Measurements from ENCODE around the gene RBM6. TPM values are rescaled to one million over a fixed set of nuclear protein-coding genes. Genes with fewer than 3 reads are reported as not detected.
A peak's percentile ranks its signal among the peaks of the same experiment; 100 is the strongest.

The RBM6 gene
- total and polyA plus RNA-seq, 2 experiments from 2014 or later = 66.6 to 97.6 TPM

- Histone ChIP-seq H3K36me3 (ENCODE audit: insufficient read depth) (no peaks in the 10 kb centered on the region), H3F3A (replicated peaks; ENCODE audit: low read depth) (0 out of 2 replicates have a peak, but pooled peaks cover 4% of the 10 kb centered on the region), H3K79me2 (replicated peaks; ENCODE audit: insufficient read depth) (peaks cover 31% of the 10 kb centered on the region), H3K27me3 (ENCODE audit: insufficient read depth) (no peaks in the 10 kb centered on the region), H3K4me1 (ENCODE audit: insufficient read depth) (no peaks in the 10 kb centered on the region), H3K4me2 (no peak overlapping the region), H3K27ac (ENCODE audit: low read depth) (peak overlapping the region; percentile 33; the same call in 1 of the 2 replicates), H3K4me3 (no peak overlapping the region), H4K20me1 (replicated peaks; ENCODE audit: insufficient read depth) (peaks cover 7% of the 10 kb centered on the region), H2AFZ (no peak overlapping the region), H3K9me2 (ENCODE audit: insufficient read depth) (no peaks in the 10 kb centered on the region)
- TF ChIP-seq NANOG (IDR thresholded peaks at IDR 0.05; ENCODE audit: borderline replicate concordance) (no peak), EZH2 (IDR thresholded peaks at IDR 0.05; ENCODE audit: low read depth, unreplicated experiment) (no peak), EZH2phosphoT487 (IDR thresholded peaks at IDR 0.05; ENCODE audit: unreplicated experiment) (no peak), ZNF331 (CRISPR knock-in tag; IDR thresholded peaks at IDR 0.05; ENCODE audit: low read depth) (no peak)
- H3K27ac Mint-ChIP-seq = no peak overlapping the region
- H3K36me3 Mint-ChIP-seq (ENCODE audit: low read depth) = peaks cover 45% of the 10 kb centered on the region
- no peaks in the 10 kb centered on the region for H3K9me3 Mint-ChIP-seq
- H3K4me1 Mint-ChIP-seq = peaks cover 9% of the 10 kb centered on the region; the same call in 2 of the 3 replicates
- DNase-seq (ENCODE audit: low spot score) = no peak
- peak; percentile 62 for ATAC-seq
- no peak overlapping the region for H3K4me3 Mint-ChIP-seq
- H3K27me3 Mint-ChIP-seq (ENCODE audit: insufficient read depth, low read depth, poor library complexity) = peaks cover 8% of the 10 kb centered on the region
Measured at GRCh38 chr3:50003824-50004223, 63.9 kb downstream of the RBM6 start.

GRCh38 chr3:50008931-50009330, 69.0 kb downstream of the RBM6 start:
- peaks cover 3% of the 10 kb centered on the region for H4K20me1 ChIP-seq (replicated peaks; ENCODE audit: insufficient read depth)
- peaks cover 2% of the 10 kb centered on the region for H3K27me3 Mint-ChIP-seq (ENCODE audit: insufficient read depth, low read depth, poor library complexity)
- H3K9me3 Mint-ChIP-seq = no peaks in the 10 kb centered on the region
- ATAC-seq = no peak
- no peaks in the 10 kb centered on the region for H3K27me3 ChIP-seq (ENCODE audit: insufficient read depth)
- H3K4me2 ChIP-seq = no peak overlapping the region
- H3K36me3 ChIP-seq (ENCODE audit: insufficient read depth) = no peaks in the 10 kb centered on the region
- H3K4me3 ChIP-seq = no peak overlapping the region
- H3K27ac ChIP-seq (ENCODE audit: low read depth) = no peak overlapping the region
- H3K4me3 Mint-ChIP-seq = no peak overlapping the region
- H2AFZ ChIP-seq = no peak overlapping the region
- peaks cover 25% of the 10 kb centered on the region for H3K36me3 Mint-ChIP-seq (ENCODE audit: low read depth)
- H3K9me2 ChIP-seq (ENCODE audit: insufficient read depth) = no peaks in the 10 kb centered on the region
- DNase-seq (ENCODE audit: low spot score) = no peak
- 0 out of 2 replicates have a peak, but pooled peaks cover 4% of the 10 kb centered on the region for H3F3A ChIP-seq (replicated peaks; ENCODE audit: low read depth)
- H3K79me2 ChIP-seq (replicated peaks; ENCODE audit: insufficient read depth) = peaks cover 22% of the 10 kb centered on the region
- no peak overlapping the region for H3K27ac Mint-ChIP-seq
- H3K4me1 Mint-ChIP-seq = peaks cover under 1% of the 10 kb centered on the region; the same call in 2 of the 3 replicates
- H3K4me1 ChIP-seq (ENCODE audit: insufficient read depth) = no peaks in the 10 kb centered on the region
- TF ChIP-seq ETS1 (IDR thresholded peaks at IDR 0.05) = no peak
- TF ChIP-seq, protein P1, sequence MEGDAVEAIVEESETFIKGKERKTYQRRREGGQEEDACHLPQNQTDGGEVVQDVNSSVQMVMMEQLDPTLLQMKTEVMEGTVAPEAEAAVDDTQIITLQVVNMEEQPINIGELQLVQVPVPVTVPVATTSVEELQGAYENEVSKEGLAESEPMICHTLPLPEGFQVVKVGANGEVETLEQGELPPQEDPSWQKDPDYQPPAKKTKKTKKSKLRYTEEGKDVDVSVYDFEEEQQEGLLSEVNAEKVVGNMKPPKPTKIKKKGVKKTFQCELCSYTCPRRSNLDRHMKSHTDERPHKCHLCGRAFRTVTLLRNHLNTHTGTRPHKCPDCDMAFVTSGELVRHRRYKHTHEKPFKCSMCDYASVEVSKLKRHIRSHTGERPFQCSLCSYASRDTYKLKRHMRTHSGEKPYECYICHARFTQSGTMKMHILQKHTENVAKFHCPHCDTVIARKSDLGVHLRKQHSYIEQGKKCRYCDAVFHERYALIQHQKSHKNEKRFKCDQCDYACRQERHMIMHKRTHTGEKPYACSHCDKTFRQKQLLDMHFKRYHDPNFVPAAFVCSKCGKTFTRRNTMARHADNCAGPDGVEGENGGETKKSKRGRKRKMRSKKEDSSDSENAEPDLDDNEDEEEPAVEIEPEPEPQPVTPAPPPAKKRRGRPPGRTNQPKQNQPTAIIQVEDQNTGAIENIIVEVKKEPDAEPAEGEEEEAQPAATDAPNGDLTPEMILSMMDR (conservative IDR thresholded peaks at IDR 0.05; ENCODE audit: low read depth in 2 of 2) = no peak
- TF ChIP-seq, protein P2, sequence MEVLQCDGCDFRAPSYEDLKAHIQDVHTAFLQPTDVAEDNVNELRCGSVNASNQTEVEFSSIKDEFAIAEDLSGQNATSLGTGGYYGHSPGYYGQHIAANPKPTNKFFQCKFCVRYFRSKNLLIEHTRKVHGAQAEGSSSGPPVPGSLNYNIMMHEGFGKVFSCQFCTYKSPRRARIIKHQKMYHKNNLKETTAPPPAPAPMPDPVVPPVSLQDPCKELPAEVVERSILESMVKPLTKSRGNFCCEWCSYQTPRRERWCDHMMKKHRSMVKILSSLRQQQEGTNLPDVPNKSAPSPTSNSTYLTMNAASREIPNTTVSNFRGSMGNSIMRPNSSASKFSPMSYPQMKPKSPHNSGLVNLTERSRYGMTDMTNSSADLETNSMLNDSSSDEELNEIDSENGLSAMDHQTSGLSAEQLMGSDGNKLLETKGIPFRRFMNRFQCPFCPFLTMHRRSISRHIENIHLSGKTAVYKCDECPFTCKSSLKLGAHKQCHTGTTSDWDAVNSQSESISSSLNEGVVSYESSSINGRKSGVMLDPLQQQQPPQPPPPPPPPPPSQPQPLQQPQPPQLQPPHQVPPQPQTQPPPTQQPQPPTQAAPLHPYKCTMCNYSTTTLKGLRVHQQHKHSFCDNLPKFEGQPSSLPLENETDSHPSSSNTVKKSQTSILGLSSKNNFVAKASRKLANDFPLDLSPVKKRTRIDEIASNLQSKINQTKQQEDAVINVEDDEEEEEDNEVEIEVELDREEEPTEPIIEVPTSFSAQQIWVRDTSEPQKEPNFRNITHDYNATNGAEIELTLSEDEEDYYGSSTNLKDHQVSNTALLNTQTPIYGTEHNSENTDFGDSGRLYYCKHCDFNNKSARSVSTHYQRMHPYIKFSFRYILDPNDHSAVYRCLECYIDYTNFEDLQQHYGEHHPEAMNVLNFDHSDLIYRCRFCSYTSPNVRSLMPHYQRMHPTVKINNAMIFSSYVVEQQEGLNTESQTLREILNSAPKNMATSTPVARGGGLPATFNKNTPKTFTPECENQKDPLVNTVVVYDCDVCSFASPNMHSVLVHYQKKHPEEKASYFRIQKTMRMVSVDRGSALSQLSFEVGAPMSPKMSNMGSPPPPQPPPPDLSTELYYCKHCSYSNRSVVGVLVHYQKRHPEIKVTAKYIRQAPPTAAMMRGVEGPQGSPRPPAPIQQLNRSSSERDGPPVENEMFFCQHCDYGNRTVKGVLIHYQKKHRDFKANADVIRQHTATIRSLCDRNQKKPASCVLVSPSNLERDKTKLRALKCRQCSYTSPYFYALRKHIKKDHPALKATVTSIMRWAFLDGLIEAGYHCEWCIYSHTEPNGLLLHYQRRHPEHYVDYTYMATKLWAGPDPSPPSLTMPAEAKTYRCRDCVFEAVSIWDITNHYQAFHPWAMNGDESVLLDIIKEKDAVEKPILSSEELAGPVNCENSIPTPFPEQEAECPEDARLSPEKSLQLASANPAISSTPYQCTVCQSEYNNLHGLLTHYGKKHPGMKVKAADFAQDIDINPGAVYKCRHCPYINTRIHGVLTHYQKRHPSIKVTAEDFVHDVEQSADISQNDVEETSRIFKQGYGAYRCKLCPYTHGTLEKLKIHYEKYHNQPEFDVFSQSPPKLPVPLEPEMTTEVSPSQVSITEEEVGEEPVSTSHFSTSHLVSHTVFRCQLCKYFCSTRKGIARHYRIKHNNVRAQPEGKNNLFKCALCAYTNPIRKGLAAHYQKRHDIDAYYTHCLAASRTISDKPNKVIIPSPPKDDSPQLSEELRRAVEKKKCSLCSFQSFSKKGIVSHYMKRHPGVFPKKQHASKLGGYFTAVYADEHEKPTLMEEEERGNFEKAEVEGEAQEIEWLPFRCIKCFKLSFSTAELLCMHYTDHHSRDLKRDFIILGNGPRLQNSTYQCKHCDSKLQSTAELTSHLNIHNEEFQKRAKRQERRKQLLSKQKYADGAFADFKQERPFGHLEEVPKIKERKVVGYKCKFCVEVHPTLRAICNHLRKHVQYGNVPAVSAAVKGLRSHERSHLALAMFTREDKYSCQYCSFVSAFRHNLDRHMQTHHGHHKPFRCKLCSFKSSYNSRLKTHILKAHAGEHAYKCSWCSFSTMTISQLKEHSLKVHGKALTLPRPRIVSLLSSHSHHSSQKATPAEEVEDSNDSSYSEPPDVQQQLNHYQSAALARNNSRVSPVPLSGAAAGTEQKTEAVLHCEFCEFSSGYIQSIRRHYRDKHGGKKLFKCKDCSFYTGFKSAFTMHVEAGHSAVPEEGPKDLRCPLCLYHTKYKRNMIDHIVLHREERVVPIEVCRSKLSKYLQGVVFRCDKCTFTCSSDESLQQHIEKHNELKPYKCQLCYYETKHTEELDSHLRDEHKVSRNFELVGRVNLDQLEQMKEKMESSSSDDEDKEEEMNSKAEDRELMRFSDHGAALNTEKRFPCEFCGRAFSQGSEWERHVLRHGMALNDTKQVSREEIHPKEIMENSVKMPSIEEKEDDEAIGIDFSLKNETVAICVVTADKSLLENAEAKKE (CRISPR knock-in tag; IDR thresholded peaks at IDR 0.05) = no peak
- TF ChIP-seq EZH2 (IDR thresholded peaks at IDR 0.05; ENCODE audit: low read depth, unreplicated experiment) = no peak
- TF ChIP-seq ZNF331 (CRISPR knock-in tag; IDR thresholded peaks at IDR 0.05; ENCODE audit: low read depth) = no peak
- TF ChIP-seq POLR2AphosphoS5 (IDR thresholded peaks at IDR 0.05; ENCODE audit: low read depth) = no peak
- TF ChIP-seq CREB1 (CRISPR knock-in tag; IDR thresholded peaks at IDR 0.05; ENCODE audit: low read depth) = no peak
- no peak for TF ChIP-seq NANOG (IDR thresholded peaks at IDR 0.05; ENCODE audit: borderline replicate concordance)

Data from GM23338 (cell line).